ENCODE results near the gene ZNF599.

Gene ZNF599

GRCh38 chr19:34774857-34775256 lies 1.8 kb upstream of the ZNF599 start:
- TF ChIP-seq GATA2 (IDR thresholded peaks at IDR 0.05; ENCODE audit: low read depth, low read length), result no peak
- no peak for TF ChIP-seq GATA3 (IDR thresholded peaks at IDR 0.05; ENCODE audit: low read depth, low read length)

DNA sequence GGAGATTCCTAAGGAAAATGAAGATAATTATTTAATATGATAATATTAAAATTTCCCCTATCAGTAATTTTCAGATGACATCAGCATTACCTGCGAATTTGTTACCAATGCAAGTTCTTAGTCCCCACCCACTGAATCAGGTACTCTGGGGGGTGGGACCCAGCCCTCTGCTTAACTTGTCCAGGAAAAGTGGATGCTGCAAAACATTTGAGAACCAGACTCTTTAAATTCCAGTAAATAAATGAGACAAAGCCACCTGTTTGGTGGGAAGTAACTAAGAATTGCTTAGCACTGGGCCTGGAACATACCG lies 495 bp upstream of the ZNF599 start:
- no peak for TF ChIP-seq GATA3 (IDR thresholded peaks at IDR 0.05; ENCODE audit: low read depth, low read length)
- TF ChIP-seq GATA2 (IDR thresholded peaks at IDR 0.05; ENCODE audit: low read depth, low read length), result no peak

DNA sequence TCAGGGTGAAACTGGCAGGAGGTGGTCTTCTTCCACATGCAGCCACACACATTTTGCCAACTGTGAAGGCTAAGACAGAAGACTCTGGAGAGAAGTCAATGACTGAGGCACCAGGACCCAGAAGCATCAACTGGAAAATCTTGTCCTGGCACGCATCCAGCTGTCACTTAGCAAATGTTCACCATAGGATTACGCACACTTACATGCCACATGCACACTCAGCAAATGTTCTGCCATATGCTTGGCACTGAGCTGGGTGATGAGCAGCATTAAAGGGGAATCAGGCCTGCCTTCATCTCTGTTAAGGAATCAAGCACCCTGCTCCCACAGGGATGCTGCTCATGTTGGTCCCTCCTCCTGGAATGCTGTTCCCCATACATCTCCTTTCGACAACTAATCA lies 5.1 kb downstream of the ZNF599 start:
- TF ChIP-seq GATA3 (IDR thresholded peaks at IDR 0.05; ENCODE audit: low read depth, low read length) (no peak), GATA2 (IDR thresholded peaks at IDR 0.05; ENCODE audit: low read depth, low read length) (no peak)

- TF ChIP-seq GATA2 (IDR thresholded peaks at IDR 0.05; ENCODE audit: low read depth, low read length) (no peak), GATA3 (IDR thresholded peaks at IDR 0.05; ENCODE audit: low read depth, low read length) (no peak)
These were observed 6.6 kb downstream of the ZNF599 start for GRCh38 chr19:34766386-34766785.

GRCh38 chr19:34759218-34759917 lies 13.6 kb downstream of the ZNF599 start:
- no peak for TF ChIP-seq GATA3 (IDR thresholded peaks at IDR 0.05; ENCODE audit: low read depth, low read length)
- no peak for TF ChIP-seq GATA2 (IDR thresholded peaks at IDR 0.05; ENCODE audit: low read depth, low read length)

- TF ChIP-seq GATA3 (IDR thresholded peaks at IDR 0.05; ENCODE audit: low read depth, low read length) (no peak), GATA2 (IDR thresholded peaks at IDR 0.05; ENCODE audit: low read depth, low read length) (no peak)
These were observed 15.6 kb downstream of the ZNF599 start for GRCh38 chr19:34757441-34757840.

GRCh38 chr19:34744896-34745690 lies 27.9 kb downstream of the ZNF599 start:
- no peak for TF ChIP-seq GATA3 (IDR thresholded peaks at IDR 0.05; ENCODE audit: low read depth, low read length)
- no peak for TF ChIP-seq GATA2 (IDR thresholded peaks at IDR 0.05; ENCODE audit: low read depth, low read length)

GRCh38 chr19:34734537-34735103 lies 38.4 kb downstream of the ZNF599 start:
- TF ChIP-seq GATA3 (IDR thresholded peaks at IDR 0.05; ENCODE audit: low read depth, low read length) (no peak), GATA2 (IDR thresholded peaks at IDR 0.05; ENCODE audit: low read depth, low read length) (peak; percentile 18; the same call in 1 of the 2 replicates)

DNA sequence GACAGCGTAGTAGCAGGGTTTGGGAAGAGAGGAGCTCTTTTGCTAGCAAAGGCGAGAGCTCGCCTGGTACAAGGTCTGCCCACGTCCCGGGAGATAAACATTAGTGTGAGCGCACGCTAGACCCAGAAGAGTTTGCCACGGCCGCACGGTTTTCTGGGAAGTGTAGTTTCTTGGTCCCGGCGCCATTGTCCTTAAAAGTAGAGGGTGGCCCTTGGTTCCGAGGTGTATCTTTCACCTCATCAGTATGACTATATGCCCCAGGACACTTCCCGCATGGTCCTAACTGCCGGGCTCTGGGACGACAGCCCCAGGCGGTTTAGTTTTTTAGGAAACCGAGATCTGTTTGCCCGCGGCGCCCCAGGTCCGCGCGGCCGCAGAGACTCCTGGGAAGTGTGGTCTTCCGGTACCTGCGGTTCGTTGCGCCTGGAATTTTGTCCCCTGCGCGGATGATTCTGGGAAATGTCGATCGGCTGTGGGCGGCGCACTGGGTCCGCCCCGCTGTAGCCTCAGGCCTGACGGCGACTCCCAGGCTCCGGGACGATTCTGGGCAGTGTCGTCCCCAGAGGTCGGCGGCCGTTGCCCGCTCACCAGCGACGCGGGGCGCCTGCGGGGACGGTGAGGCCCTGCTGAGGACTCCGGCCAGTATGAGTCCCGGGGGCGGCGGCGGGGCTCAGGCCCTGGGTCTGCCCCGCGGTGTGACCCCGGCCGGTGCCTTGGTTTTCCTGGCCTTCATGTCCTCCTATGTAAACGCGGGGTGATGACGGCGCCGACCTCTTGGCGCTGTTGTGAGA lies 39.1 kb downstream of the ZNF599 start, which contains the start of gene ZNF181:
ZNF181 (plus strand) TSS at position 498 of the 791 bp plus-strand sequence. CDS start 795 bp downstream, outside the sequence.
- no peak; the same call in 1 of the 2 replicates for TF ChIP-seq GATA2 (IDR thresholded peaks at IDR 0.05; ENCODE audit: low read depth, low read length)
- TF ChIP-seq GATA3 (IDR thresholded peaks at IDR 0.05; ENCODE audit: low read depth, low read length), result no peak

DNA sequence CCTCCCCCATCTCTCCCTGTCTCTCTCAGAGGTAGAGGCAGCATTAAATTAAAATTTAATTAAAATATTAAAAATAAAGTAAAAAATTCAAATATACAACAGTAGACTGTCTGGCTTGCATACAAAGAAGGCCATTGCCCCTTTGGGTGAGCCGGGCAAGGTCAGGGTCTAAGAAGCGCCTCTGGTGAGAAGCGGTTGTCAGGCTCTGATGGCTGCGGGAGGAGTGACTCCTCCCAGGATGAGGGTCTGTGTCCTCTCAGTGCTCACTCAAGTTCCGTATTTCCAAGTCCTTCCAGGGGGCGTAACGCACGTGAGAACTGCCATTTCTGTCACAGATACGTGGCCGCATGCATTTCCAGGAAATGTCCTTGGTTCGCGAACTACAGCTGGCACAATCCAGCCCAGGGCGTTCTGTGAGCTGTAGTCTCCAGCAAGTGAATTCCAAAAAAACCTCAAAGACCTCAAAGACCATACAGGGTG lies 39.7 kb downstream of the ZNF599 start:
- TF ChIP-seq GATA3 (IDR thresholded peaks at IDR 0.05; ENCODE audit: low read depth, low read length), result no peak
- no peak for TF ChIP-seq GATA2 (IDR thresholded peaks at IDR 0.05; ENCODE audit: low read depth, low read length)

- TF ChIP-seq GATA3 (IDR thresholded peaks at IDR 0.05; ENCODE audit: low read depth, low read length), result no peak
- TF ChIP-seq GATA2 (IDR thresholded peaks at IDR 0.05; ENCODE audit: low read depth, low read length), result no peak
These were observed 40.3 kb downstream of the ZNF599 start for GRCh38 chr19:34732612-34733211.

DNA sequence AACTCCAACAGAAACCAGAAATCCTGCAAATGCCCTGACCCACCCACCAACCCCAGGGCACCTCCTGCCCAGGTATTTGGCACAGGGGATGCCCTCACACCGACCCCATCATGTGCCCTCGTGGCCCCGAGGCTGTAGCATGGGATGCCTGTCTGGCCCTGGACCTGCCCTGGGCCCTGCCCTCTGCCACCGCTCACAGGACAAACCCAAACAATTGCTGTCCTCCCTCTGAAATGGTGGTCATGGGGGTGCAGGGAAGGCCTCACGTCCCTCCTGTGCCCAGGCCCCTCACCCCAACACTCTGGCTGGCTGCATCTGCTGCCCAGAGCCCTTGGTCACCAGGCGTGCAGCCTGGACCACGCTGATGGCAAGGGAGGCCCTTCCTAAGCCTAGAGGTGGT lies 41.1 kb downstream of the ZNF599 start:
- no peak for TF ChIP-seq GATA3 (IDR thresholded peaks at IDR 0.05; ENCODE audit: low read depth, low read length)
- TF ChIP-seq GATA2 (IDR thresholded peaks at IDR 0.05; ENCODE audit: low read depth, low read length), result no peak

GRCh38 chr19:34731019-34731829 lies 41.8 kb downstream of the ZNF599 start:
- TF ChIP-seq GATA2 (IDR thresholded peaks at IDR 0.05; ENCODE audit: low read depth, low read length), result no peak

Data from SH-SY5Y (cell line).